Right lobe of liver (tissue), 6 donors: ENCODE data around the gene IFNW1. TPM values are rescaled to one million over a fixed set of nuclear protein-coding genes. Genes with fewer than 3 reads are reported as not detected.

Experiments
- ATAC-seq, 4 donors: fragments of 200-7000 bp; cut with Tn5 transposase; one replicate each; pipeline ENCODE4 v1.9.1; 2020; ENCODE audit warnings: mild to moderate bottlenecking in 4 of 4, moderate library complexity in 4 of 4
- DNase-seq, 3 donors: peaks; one replicate each; pipeline ENCODE4 v3.0.0-alpha.2; 2020
- H3K27ac ChIP-seq, 3 donors: fragments of 200-600 bp; one replicate each; pipeline ENCODE4 v1.8.0; 2022
- H3K27me3 ChIP-seq, 2 donors: fragments of 200-600 bp; one replicate each; pipeline ENCODE4 v1.8.0; 2022
- H3K36me3 ChIP-seq, 4 donors: fragments of 200-600 bp; sonication (generic) in 1 of 4; one replicate each; pipeline versions ENCODE4 v1.5.1 to v1.8.0; 2017 to 2022; ENCODE audit warnings: control low read depth in 1 of 4
- H3K4me1 ChIP-seq, 4 donors: fragments of 200-600 bp; sonication (generic) in 1 of 4; one replicate each; pipeline versions ENCODE4 v1.5.1 to v1.8.0; 2017 to 2022; ENCODE audit warnings: control low read depth in 1 of 4
- H3K4me3 ChIP-seq, 3 donors: fragments of 200-600 bp; one replicate each; pipeline ENCODE4 v1.8.0; 2022
- H3K9me3 ChIP-seq, 4 donors: fragments of 200-600 bp; sonication (generic) in 1 of 4; one replicate each; pipeline versions ENCODE4 v1.5.1 to v1.8.0; 2017 to 2022; ENCODE audit warnings: control low read depth in 1 of 4
- POLR2A ChIP-seq: fragments of 450-650 bp; IDR thresholded peaks from one replicate; pipeline ENCODE4 v1.6.1; 2017; ENCODE audit warnings: antibody characterized with exemption, mild to moderate bottlenecking
- WGBS: methylation state at CpG from one replicate; pipeline ENCODE4 v1.1.6; 2018; ENCODE audit warnings: low coverage, low lambda C conversion rate; ENCODE audit not compliant: insufficient coverage; ENCODE audit errors: missing lambda C conversion rate; 5-methylcytosine and 5-hydroxymethylcytosine counted together
- intact Hi-C, 2 donors: fragments of 100-400 bp; cut with DNase I; formaldehyde crosslinking; loops; one replicate each; pipeline versions ENCODE4 v1.11.2 to v1.14.1; 2022
- total RNA-seq, 6 experiments: library from RNA; depleted of rRNA in 2 of 6; stranded (reverse); fragments of >200 nt in 2 of 6; fragmentation: NEBNext Ultra II Directional in 3 of 6; extraction: Animal tissue kit (Norgen Biotek cat#: 25700) in 3 of 6; gene quantifications; one replicate each; pipeline versions ENCODE4 v1.1.0 to v1.2.4, GENCODE V29; 2016 to 2023
- TF ChIP-seq, protein P1 (sequence below), 4 donors: fragments of 200-600 bp in 3 of 4; fragments of 450-650 bp in 1 of 4; IDR thresholded peaks; one replicate each; pipeline versions ENCODE4 v1.5.1 to v1.8.0; 2016 to 2022; ENCODE audit warnings: antibody characterized with exemption in 4 of 4, mild to moderate bottlenecking in 2 of 4
- donor health status: DM: no; HTN: yes; CAD: no.
- donor health status: DM: no; HTN: no; CAD: no.
- donor health status: DM: no; HTN: no; CAD: no.
- donor health status: DM: no; HTN: yes; CAD: no.
- donor health status: DM: no; HTN: yes; CAD: no.

The IFNW1 gene
- total RNA-seq, 6 experiments from 2014 or later = not detected

DNA sequence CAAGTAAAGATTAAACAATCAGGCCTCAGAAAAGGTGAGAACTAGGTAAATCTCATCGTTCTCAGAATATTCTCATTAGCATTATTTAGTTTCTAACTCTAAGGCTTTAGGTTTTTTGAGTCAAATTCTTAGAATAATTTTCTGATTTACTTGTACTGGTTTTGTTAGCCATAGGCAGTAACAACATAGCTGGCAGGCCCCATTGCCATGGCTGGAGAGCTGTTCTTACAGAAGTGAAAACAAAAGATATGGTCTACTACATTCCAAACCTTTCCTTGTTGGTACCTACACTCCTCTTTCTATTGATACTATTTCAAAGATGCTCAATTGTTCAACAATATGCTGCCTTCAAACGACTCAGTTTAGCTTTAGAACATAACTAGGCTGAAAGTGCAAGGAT is 27.3 kb downstream of the IFNW1 start:
- intact Hi-C loops = no loop called here
- no peaks in the 10 kb centered on the region for H3K36me3 ChIP-seq
- TF ChIP-seq, protein P1, sequence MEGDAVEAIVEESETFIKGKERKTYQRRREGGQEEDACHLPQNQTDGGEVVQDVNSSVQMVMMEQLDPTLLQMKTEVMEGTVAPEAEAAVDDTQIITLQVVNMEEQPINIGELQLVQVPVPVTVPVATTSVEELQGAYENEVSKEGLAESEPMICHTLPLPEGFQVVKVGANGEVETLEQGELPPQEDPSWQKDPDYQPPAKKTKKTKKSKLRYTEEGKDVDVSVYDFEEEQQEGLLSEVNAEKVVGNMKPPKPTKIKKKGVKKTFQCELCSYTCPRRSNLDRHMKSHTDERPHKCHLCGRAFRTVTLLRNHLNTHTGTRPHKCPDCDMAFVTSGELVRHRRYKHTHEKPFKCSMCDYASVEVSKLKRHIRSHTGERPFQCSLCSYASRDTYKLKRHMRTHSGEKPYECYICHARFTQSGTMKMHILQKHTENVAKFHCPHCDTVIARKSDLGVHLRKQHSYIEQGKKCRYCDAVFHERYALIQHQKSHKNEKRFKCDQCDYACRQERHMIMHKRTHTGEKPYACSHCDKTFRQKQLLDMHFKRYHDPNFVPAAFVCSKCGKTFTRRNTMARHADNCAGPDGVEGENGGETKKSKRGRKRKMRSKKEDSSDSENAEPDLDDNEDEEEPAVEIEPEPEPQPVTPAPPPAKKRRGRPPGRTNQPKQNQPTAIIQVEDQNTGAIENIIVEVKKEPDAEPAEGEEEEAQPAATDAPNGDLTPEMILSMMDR (IDR thresholded peaks at IDR 0.05) = no peak
- no peak for TF ChIP-seq POLR2A
- H3K4me3 ChIP-seq = no peak overlapping the region
- H3K9me3 ChIP-seq = no peaks in the 10 kb centered on the region
- ATAC-seq (no peak), DNase-seq (no peak)
- WGBS = 42% methylated on average over 2 of the region's 2 CpGs
- H3K4me1 ChIP-seq = no peaks in the 10 kb centered on the region
- H3K27me3 ChIP-seq = no peaks in the 10 kb centered on the region
- H3K27ac ChIP-seq = no peak overlapping the region

DNA sequence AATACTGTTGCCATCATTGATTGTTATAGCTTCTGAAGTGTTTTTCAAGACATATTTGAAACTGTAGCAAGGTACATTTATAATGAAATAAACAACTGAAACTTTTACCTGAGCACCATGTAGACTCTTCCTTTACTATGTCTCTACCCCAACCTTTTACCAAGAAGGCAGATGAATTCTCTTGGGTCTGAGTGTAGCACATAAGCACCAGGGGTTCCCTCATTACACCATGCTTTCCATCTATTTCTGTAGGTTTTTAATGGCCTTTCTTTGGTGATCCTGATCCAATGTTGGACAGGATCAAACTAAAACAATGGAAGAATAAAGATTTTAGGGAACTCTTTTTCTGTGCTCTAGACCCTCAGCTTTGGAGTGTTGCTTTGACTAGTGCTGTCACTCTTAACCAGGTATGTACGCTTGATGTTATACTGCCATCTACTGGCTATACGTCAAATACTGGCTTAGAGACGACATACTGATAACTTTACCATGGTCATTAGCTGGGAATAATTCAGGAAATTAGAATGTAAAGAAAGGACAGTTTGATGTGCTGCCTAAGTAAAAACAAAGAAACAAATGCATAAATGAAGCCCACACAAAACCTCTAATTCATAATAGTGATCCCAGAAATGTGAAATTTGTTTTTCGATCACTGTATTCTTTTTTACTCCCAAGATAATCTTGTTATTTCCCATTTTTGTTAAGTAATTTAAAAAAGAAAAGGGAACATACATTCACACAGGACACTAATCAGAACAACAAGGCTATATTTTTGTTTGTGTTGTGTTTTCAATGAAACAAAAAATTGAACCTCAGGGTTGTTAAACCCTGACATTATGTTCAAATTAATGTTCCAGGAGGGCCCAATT is 30.7 kb downstream of the IFNW1 start:
- no peak overlapping the region for H3K27ac ChIP-seq
- no peak for TF ChIP-seq POLR2A
- TF ChIP-seq, protein P1 (IDR thresholded peaks at IDR 0.05) = peak; percentile 81 to 85 (median 82)
- ATAC-seq (peak; percentile 85 to 95 (median 92)), DNase-seq (no peak)
- intact Hi-C loops = no loop called here
- H3K36me3 ChIP-seq = no peaks in the 10 kb centered on the region
- H3K27me3 ChIP-seq = no peaks in the 10 kb centered on the region
- H3K4me3 ChIP-seq = no peak overlapping the region
- no peaks in the 10 kb centered on the region for H3K9me3 ChIP-seq
- WGBS = 18% methylated on average over 4 of the region's 4 CpGs
- H3K4me1 ChIP-seq = no peaks in the 10 kb centered on the region

DNA sequence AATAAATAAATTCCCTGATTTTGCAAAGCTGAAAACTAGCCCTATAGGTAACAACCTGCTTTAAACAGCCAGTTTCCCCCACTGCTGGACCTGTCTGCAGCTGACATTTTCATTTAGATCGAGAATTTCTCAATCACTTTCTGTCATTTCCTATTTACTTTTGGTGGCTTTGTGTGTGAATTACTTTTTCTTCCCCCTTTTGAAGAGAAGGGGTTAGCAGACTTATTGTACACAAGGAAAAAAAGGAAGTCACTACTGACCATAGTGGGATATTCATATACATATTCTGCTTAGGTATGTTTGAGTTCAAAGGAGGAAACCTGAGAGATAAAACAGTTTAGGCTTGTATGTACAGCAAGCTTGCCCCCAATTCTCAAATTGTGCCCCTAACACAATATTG is 36.8 kb downstream of the IFNW1 start:
- WGBS = 35% methylated on average over 1 of the region's 1 CpG
- Histone ChIP-seq H3K9me3 (no peaks in the 10 kb centered on the region), H3K27ac (no peak overlapping the region), H3K4me3 (no peak overlapping the region), H3K27me3 (no peaks in the 10 kb centered on the region), H3K4me1 (no peaks in the 10 kb centered on the region), H3K36me3 (no peaks in the 10 kb centered on the region)
- DNase-seq (no peak), ATAC-seq (peak in 1 of 4 donors; percentile 38)
- TF ChIP-seq POLR2A = no peak
- TF ChIP-seq, protein P1 (IDR thresholded peaks at IDR 0.05) = no peak
- intact Hi-C loops = loop anchor here in 1 of 2 donors (10.0 kb wide), 1 partner anchor 1180 kb away; no protein-coding TSS in a partner anchor

DNA sequence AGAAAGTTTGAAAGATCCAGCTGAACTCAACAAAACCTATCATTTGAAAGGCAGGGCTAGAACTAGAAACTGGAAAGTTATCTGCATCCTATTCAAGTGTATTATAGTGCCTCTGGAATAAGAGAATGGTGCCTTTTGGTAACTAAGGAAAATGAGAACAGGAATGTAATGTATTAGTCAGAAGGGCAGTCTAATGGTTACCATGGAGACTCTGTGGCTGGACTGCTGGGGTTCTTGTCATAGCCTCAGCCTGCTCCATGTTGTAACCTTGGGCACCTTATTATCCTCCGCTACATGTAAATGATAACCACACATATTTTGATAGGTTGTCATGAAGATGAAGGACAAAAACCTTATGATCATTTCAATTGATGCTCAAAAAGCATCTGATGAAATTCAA is 39.3 kb downstream of the IFNW1 start:
- Histone ChIP-seq H3K9me3 (no peaks in the 10 kb centered on the region), H3K27ac (no peak overlapping the region), H3K4me1 (no peaks in the 10 kb centered on the region), H3K27me3 (no peaks in the 10 kb centered on the region), H3K36me3 (no peaks in the 10 kb centered on the region), H3K4me3 (no peak overlapping the region)
- DNase-seq (no peak), ATAC-seq (no peak)
- TF ChIP-seq, protein P1 (IDR thresholded peaks at IDR 0.05) = no peak
- 100% methylated on average over 1 of the region's 1 CpG for WGBS
- intact Hi-C loops = loop anchor here in 1 of 2 donors (10.0 kb wide), 1 partner anchor 1178 kb away; no protein-coding TSS in a partner anchor
